Mucosa of rectum (tissue), 2 donors: ENCODE results near the gene FBP1.

Experiments used
- H3K27ac ChIP-seq, 2 donors: one replicate each; pipeline ENCODE4 v1.7.0; 2013; ENCODE audit warnings: inconsistent platforms in 2 of 2, low read depth in 2 of 2, low read length in 2 of 2
- H3K27me3 ChIP-seq, 2 donors: one replicate each; pipeline ENCODE4 v1.7.0; 2013; ENCODE audit warnings: low read length in 2 of 2; ENCODE audit not compliant: control insufficient read depth in 2 of 2, insufficient read depth in 2 of 2
- H3K36me3 ChIP-seq, 2 donors: one replicate each; pipeline ENCODE4 v1.7.0; 2013; ENCODE audit warnings: low read length in 2 of 2; ENCODE audit not compliant: control insufficient read depth in 2 of 2, insufficient read depth in 2 of 2
- H3K4me1 ChIP-seq, 2 donors: one replicate each; pipeline ENCODE4 v1.7.0; 2013; ENCODE audit warnings: low read length in 2 of 2, mild to moderate bottlenecking in 1 of 2; ENCODE audit not compliant: control insufficient read depth in 2 of 2, insufficient read depth in 2 of 2
- H3K4me3 ChIP-seq, 2 donors: one replicate each; pipeline ENCODE4 v1.7.0; 2013; ENCODE audit warnings: low read length in 2 of 2
- H3K9ac ChIP-seq, 2 donors: one replicate each; pipeline ENCODE4 v1.7.0; 2013; ENCODE audit warnings: low read length in 2 of 2, low read depth in 1 of 2, mild to moderate bottlenecking in 1 of 2
- H3K9me3 ChIP-seq, 2 donors: one replicate each; pipeline ENCODE4 v1.7.0; 2013; ENCODE audit warnings: low read length in 2 of 2; ENCODE audit not compliant: control insufficient read depth in 2 of 2
- donor health status: healthy.
- donor health status: Normal muscosa, but diverticular disease.

FBP1 gene

GRCh38 chr9:94675008-94675881, 35.9 kb upstream of the FBP1 start:
- no peaks in the 10 kb centered on the region for H3K9me3 ChIP-seq
- no peak overlapping the region for H3K4me3 ChIP-seq
- no peaks in the 10 kb centered on the region for H3K36me3 ChIP-seq
- H3K27ac ChIP-seq = no peak overlapping the region
- H3K4me1 ChIP-seq = no peaks in the 10 kb centered on the region
- no peak overlapping the region for H3K9ac ChIP-seq
- H3K27me3 ChIP-seq = no peaks in the 10 kb centered on the region

- H3K36me3 ChIP-seq = no peaks in the 10 kb centered on the region
- no peaks in the 10 kb centered on the region for H3K27me3 ChIP-seq
- H3K4me3 ChIP-seq = no peak overlapping the region
- no peaks in the 10 kb centered on the region for H3K9me3 ChIP-seq
- no peak overlapping the region for H3K9ac ChIP-seq
- H3K27ac ChIP-seq = no peak overlapping the region
- peaks cover 0 to 9% of the 10 kb centered on the region in 2 donors for H3K4me1 ChIP-seq
Measured at GRCh38 chr9:94672811-94673487, 33.6 kb upstream of the FBP1 start.

- peak overlapping the region; percentile 16 to 52 for H3K9ac ChIP-seq
- H3K27ac ChIP-seq = peak overlapping the region in 1 of 2 donors; percentile 63
- H3K27me3 ChIP-seq = peaks cover 0 to 2% of the 10 kb centered on the region in 2 donors
- peaks cover 0 to 10% of the 10 kb centered on the region in 2 donors for H3K4me1 ChIP-seq
- no peaks in the 10 kb centered on the region for H3K9me3 ChIP-seq
- no peaks in the 10 kb centered on the region for H3K36me3 ChIP-seq
- H3K4me3 ChIP-seq = peak overlapping the region; percentile 46 to 76
Measured at GRCh38 chr9:94668928-94669729, 29.8 kb upstream of the FBP1 start.

GRCh38 chr9:94668418-94668927, 29.2 kb upstream of the FBP1 start:
- Histone ChIP-seq H3K36me3 (no peaks in the 10 kb centered on the region), H3K4me3 (peak overlapping the region in 1 of 2 donors; percentile 22), H3K9ac (no peak overlapping the region), H3K27me3 (peaks cover 0 to 2% of the 10 kb centered on the region in 2 donors), H3K27ac (peak overlapping the region in 1 of 2 donors; percentile 63), H3K4me1 (peaks cover 0 to 10% of the 10 kb centered on the region in 2 donors), H3K9me3 (no peaks in the 10 kb centered on the region)

- H3K4me3 ChIP-seq = no peak overlapping the region
- peaks cover 0 to 2% of the 10 kb centered on the region in 2 donors for H3K27me3 ChIP-seq
- no peaks in the 10 kb centered on the region for H3K9me3 ChIP-seq
- H3K27ac ChIP-seq = no peak overlapping the region
- H3K36me3 ChIP-seq = no peaks in the 10 kb centered on the region
- H3K9ac ChIP-seq = no peak overlapping the region
- H3K4me1 ChIP-seq = peaks cover 0 to 10% of the 10 kb centered on the region in 2 donors
Measured at GRCh38 chr9:94666364-94667099, 27.2 kb upstream of the FBP1 start.

GRCh38 chr9:94665613-94666012, 26.3 kb upstream of the FBP1 start:
- Histone ChIP-seq H3K9ac (no peak overlapping the region), H3K36me3 (no peaks in the 10 kb centered on the region)

GRCh38 chr9:94664801-94665200, 25.5 kb upstream of the FBP1 start:
- H3K27ac ChIP-seq = no peak overlapping the region
- H3K4me3 ChIP-seq = no peak overlapping the region
- no peak overlapping the region for H3K9ac ChIP-seq
- H3K27me3 ChIP-seq = peaks cover 0 to 2% of the 10 kb centered on the region in 2 donors
- no peaks in the 10 kb centered on the region for H3K36me3 ChIP-seq
- peaks cover 0 to 10% of the 10 kb centered on the region in 2 donors for H3K4me1 ChIP-seq
- no peaks in the 10 kb centered on the region for H3K9me3 ChIP-seq

More at GRCh38 chr9:94665613-94666012, 26.3 kb upstream of the FBP1 start:
- H3K27me3 ChIP-seq = peaks cover 0 to 2% of the 10 kb centered on the region in 2 donors
- no peak overlapping the region for H3K4me3 ChIP-seq
- peaks cover 0 to 10% of the 10 kb centered on the region in 2 donors for H3K4me1 ChIP-seq
- no peak overlapping the region for H3K27ac ChIP-seq
- no peaks in the 10 kb centered on the region for H3K9me3 ChIP-seq

- H3K27ac ChIP-seq = no peak overlapping the region
- H3K36me3 ChIP-seq = no peaks in the 10 kb centered on the region
- H3K9ac ChIP-seq = no peak overlapping the region
- no peak overlapping the region for H3K4me3 ChIP-seq
- H3K27me3 ChIP-seq = peaks cover 0 to 2% of the 10 kb centered on the region in 2 donors
- peaks cover 0 to 4% of the 10 kb centered on the region in 2 donors for H3K4me1 ChIP-seq
- no peaks in the 10 kb centered on the region for H3K9me3 ChIP-seq
Measured at GRCh38 chr9:94663640-94664039, 24.3 kb upstream of the FBP1 start.

GRCh38 chr9:94663140-94663539, 23.8 kb upstream of the FBP1 start:
- Histone ChIP-seq H3K4me1 (peaks cover 0 to 3% of the 10 kb centered on the region in 2 donors), H3K9ac (no peak overlapping the region), H3K36me3 (no peaks in the 10 kb centered on the region), H3K27me3 (peaks cover 0 to 2% of the 10 kb centered on the region in 2 donors), H3K9me3 (no peaks in the 10 kb centered on the region), H3K4me3 (no peak overlapping the region), H3K27ac (no peak overlapping the region)
